ENCODE results near the gene CDK9.

DNA sequence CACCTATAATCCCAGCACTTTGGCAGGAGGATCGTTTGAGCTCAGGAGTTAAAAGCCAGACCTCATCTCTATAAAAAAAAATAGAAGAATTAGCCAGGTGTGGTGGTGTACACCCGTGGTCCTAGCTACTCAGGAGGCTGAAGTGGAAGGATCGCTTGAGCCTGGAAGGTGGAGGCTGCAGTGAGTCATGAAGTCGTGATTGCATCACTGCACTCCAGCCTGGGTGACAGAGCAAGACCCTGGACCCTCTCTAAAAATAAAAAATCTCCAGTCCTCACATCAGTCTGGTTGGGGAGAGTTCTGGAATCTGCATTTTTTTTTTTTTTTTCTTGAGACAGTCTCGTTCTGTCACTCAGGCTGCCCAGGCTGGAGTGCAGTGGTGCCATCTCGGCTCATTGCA lies 26.2 kb downstream of the CDK9 start:
- TF ChIP-seq, protein P1, sequence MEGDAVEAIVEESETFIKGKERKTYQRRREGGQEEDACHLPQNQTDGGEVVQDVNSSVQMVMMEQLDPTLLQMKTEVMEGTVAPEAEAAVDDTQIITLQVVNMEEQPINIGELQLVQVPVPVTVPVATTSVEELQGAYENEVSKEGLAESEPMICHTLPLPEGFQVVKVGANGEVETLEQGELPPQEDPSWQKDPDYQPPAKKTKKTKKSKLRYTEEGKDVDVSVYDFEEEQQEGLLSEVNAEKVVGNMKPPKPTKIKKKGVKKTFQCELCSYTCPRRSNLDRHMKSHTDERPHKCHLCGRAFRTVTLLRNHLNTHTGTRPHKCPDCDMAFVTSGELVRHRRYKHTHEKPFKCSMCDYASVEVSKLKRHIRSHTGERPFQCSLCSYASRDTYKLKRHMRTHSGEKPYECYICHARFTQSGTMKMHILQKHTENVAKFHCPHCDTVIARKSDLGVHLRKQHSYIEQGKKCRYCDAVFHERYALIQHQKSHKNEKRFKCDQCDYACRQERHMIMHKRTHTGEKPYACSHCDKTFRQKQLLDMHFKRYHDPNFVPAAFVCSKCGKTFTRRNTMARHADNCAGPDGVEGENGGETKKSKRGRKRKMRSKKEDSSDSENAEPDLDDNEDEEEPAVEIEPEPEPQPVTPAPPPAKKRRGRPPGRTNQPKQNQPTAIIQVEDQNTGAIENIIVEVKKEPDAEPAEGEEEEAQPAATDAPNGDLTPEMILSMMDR (IDR thresholded peaks at IDR 0.05) = no peak
- no peak for TF ChIP-seq POLR2A (IDR thresholded peaks at IDR 0.05; ENCODE audit: low read depth)
- TF ChIP-seq EP300 (IDR thresholded peaks at IDR 0.05) = no peak
- TF ChIP-seq POLR2AphosphoS5 (IDR thresholded peaks at IDR 0.05) = no peak

Data from esophagus muscularis mucosa (tissue), 4 donors.